Activated naive CD4-positive, alpha-beta T cell treated with anti-CD3 and anti-CD28 coated beads, Interleukin-2, amount 50 U/mL, for 72 hours (primary cell): ENCODE measurements around the gene PDGFRA. TPM values are rescaled to one million over a fixed set of nuclear protein-coding genes. Genes with fewer than 3 reads are reported as not detected.

Source experiments
- ATAC-seq, 2 donors: fragments of 150-1000 bp; cut with Tn5 transposase; 2 replicates each; pipeline ENCODE4 v1.10.0; 2021; ENCODE audit warnings: mild to moderate bottlenecking in 2 of 2, moderate library complexity in 2 of 2
- DNase-seq, 2 donors: peaks; one replicate each; pipeline ENCODE4 v3.0.0; 2021 to 2022; ENCODE audit warnings: low spot score in 2 of 2
- H3K27ac Mint-ChIP-seq, 2 donors: one replicate each; pipeline ENCODE4 v1.8.0; 2022; ENCODE audit warnings: mild to moderate bottlenecking in 2 of 2, mixed read lengths in 2 of 2
- H3K36me3 Mint-ChIP-seq, 2 donors: one replicate each; pipeline ENCODE4 v1.8.0; 2022; ENCODE audit warnings: mixed read lengths in 2 of 2
- H3K9me3 Mint-ChIP-seq, 2 donors: one replicate each; pipeline ENCODE4 v1.8.0; 2022; ENCODE audit warnings: mixed read lengths in 2 of 2
- total RNA-seq, 2 donors: library from RNA; stranded (reverse); gene quantifications; one replicate each; pipeline ENCODE4 v1.2.3, GENCODE V29; 2022

The PDGFRA gene
- total RNA-seq, 2 donors from 2014 or later, result 0.41 TPM; not detected in 1

DNA sequence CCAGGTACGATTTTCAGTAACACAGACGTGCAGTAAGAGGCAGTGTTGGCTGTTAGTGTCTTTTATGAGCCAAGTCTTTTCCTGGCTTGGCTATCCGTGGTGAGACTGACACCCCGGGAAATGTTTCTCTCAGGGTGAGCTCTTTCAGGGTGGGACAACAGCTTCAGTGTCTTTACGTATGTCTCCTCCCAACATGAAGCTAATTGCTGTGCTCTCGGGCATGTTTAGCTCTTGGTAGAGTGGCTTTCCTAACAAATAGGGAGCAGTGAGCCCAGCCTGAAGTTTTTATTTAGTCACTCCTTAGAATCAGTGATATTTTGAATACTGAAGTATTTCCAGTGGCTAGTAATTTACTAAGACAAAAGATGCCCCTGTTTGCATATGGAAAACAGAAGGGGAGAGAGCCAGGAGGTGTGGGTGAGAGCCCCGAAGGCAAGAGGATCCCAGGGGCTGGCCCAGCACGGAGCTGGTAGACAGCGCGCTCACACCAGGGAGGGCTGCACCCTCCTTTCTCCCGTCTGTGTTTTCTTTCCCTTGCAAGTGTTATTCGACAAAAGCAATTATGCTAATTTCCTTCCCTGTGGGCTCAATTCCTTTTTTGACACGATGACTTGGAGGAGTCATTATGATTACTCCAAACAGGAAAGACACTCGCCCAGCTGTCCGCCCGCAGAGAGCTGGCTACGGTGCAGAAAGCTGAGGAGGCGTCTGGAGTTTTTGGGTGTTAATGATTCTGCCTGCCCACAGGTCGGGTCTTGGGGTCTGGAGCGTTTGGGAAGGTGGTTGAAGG, 47.7 kb downstream of the PDGFRA start:
- H3K9me3 Mint-ChIP-seq, result peaks cover 0 to 2% of the 10 kb centered on the region in 2 donors
- H3K36me3 Mint-ChIP-seq, result peaks cover 0 to 3% of the 10 kb centered on the region in 2 donors
- DNase-seq (no peak), ATAC-seq (peak in 1 of 2 donors; percentile 32)
- peak overlapping the region in 1 of 2 donors; percentile 94 for H3K27ac Mint-ChIP-seq

- Mint-ChIP-seq H3K27ac (peak overlapping the region in 1 of 2 donors; percentile 94), H3K9me3 (peaks cover 0 to 10% of the 10 kb centered on the region in 2 donors), H3K36me3 (peaks cover 0 to 11% of the 10 kb centered on the region in 2 donors)
- peak in 1 of 2 donors; percentile 11 for DNase-seq
- peak in 1 of 2 donors; percentile 85 for ATAC-seq
Measured at GRCh38 chr4:54277691-54278090, 48.6 kb downstream of the PDGFRA start.

- peaks cover under 1 to 14% of the 10 kb centered on the region in 2 donors for H3K36me3 Mint-ChIP-seq
- H3K27ac Mint-ChIP-seq, result no peak overlapping the region
- DNase-seq (no peak), ATAC-seq (no peak)
- peaks cover 0 to 12% of the 10 kb centered on the region in 2 donors for H3K9me3 Mint-ChIP-seq
Measured at GRCh38 chr4:54278216-54278615, 49.1 kb downstream of the PDGFRA start.

- Mint-ChIP-seq H3K9me3 (peaks cover 12 to 24% of the 10 kb centered on the region in 2 donors), H3K27ac (no peak overlapping the region), H3K36me3 (peaks cover 14 to 26% of the 10 kb centered on the region in 2 donors)
- ATAC-seq, result no peak
- DNase-seq, result no peak
Measured at GRCh38 chr4:54281054-54281766, 52.1 kb downstream of the PDGFRA start.

DNA sequence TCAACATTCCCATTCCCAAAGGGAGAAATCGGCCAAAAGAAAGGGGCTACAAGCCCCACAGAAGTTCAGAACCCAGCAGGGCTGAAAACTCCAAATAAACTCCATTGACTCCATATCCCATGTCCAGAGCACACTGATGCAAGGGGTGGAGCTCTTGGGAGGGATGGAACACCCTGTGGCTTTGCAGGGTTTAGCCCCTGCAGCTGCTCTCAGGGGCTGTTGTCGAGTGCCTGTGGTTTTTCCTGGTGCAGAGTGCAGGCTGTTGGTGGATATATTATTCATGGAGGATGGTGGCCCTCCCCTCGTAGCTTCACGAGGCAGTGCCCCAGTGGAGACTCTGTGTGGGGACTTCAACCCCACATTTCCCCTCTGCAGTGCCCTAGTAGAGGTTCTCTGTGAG, 53.7 kb downstream of the PDGFRA start:
- no peak for DNase-seq
- H3K36me3 Mint-ChIP-seq, result peaks cover 14 to 26% of the 10 kb centered on the region in 2 donors
- H3K9me3 Mint-ChIP-seq, result peaks cover 12 to 24% of the 10 kb centered on the region in 2 donors
- H3K27ac Mint-ChIP-seq, result no peak overlapping the region
- ATAC-seq, result no peak

GRCh38 chr4:54289316-54289715, 60.2 kb downstream of the PDGFRA start:
- no peak overlapping the region for H3K27ac Mint-ChIP-seq
- ATAC-seq, result no peak
- DNase-seq, result no peak
- H3K36me3 Mint-ChIP-seq, result peaks cover 1 to 2% of the 10 kb centered on the region in 2 donors
- peaks cover 1 to 2% of the 10 kb centered on the region in 2 donors for H3K9me3 Mint-ChIP-seq

DNA sequence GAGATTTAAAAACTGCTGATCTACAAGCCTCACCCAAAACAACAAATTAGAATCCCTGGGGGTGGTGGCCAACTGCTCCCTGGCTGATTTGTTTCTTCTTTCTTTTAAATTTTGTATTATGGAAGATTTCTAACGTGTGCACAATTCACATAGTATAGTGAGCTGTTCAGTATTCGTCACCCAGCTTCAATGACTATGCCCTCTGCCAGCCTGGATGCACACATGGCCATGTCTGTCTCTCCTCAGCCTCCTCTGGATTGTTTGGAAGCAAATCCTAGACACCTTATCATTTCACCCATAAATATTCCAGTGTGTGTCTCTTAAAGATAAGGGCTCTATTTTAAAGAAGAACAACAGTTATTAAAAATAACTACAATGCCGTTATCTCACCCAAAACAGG, 61.9 kb downstream of the PDGFRA start:
- H3K27ac Mint-ChIP-seq, result no peak overlapping the region
- H3K36me3 Mint-ChIP-seq, result no peaks in the 10 kb centered on the region
- DNase-seq, result no peak
- H3K9me3 Mint-ChIP-seq, result no peaks in the 10 kb centered on the region
- ATAC-seq, result no peak

DNA sequence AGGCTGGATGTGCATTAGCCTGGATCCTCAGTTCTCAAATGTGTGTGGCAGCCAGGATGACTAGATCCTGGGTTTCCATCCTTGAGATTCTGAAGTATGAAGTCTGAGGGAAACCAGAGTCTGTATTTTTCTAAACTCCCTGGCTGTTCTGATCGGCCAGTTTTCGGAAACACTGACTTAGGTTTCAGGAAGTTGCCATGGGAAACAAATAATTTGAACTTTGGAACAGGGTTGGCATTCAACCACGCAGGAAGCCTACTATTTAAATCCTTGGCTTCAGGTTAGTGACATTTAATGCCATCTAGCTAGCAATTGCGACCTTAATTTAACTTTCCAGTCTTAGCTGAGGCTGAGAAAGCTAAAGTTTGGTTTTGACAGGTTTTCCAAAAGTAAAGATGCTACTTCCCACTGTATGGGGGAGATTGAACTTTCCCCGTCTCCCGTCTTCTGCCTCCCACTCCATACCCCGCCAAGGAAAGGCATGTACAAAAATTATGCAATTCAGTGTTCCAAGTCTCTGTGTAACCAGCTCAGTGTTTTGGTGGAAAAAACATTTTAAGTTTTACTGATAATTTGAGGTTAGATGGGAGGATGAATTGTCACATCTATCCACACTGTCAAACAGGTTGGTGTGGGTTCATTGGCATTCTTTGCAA, 67.6 kb downstream of the PDGFRA start:
- H3K9me3 Mint-ChIP-seq, result peaks cover 0 to 6% of the 10 kb centered on the region in 2 donors
- no peak for ATAC-seq
- no peak overlapping the region for H3K27ac Mint-ChIP-seq
- no peak for DNase-seq
- H3K36me3 Mint-ChIP-seq, result peaks cover 0 to 13% of the 10 kb centered on the region in 2 donors

GRCh38 chr4:54308110-54308509, 79.0 kb downstream of the PDGFRA start:
- ATAC-seq (no peak), DNase-seq (no peak)

DNA sequence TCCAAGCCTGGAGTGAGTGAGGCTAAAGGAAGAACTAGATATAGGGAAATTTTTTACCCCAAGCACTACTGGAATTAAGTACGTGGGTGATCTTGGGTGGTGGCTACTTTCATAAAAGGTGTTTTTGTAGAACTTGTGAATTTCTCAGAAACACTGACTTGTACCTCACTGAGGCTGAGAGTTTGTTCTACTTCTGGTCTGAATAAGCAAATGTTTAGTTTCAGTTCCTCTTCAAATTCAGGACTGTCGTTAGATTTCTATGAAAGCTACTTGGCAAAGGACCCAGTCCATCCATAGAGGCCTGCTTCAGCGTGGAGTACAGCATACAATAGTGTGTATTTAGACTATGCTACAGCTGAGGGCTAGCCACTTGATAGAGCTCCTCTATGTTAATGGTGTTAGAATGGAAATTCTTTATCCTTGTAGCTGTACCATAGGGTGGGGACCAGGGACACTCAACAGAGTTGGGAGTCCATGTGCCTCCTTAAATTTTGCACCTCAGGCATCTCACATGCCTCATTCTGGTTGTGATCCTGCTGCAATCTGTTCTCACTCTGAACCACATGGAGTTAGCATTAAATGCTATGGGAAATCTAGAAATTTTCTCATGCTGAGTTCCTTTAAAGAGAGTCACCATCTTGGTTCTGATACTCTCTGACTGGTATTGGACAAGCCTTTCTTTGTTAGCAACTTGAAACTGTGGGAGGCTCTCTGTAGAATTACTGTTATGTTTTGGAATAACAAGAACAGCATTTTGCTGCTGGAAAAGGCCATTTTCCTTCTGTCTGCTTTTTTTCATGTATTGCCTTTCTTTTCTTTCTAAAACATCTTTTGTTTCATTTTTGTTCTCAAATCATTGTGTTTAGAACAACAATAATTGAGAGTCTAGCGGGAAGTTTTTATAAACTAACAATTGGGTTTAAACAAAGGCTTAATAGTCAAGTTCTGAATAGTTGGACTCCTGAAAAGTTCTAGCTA, 86.8 kb downstream of the PDGFRA start:
- H3K9me3 Mint-ChIP-seq, result peaks cover 0 to 10% of the 10 kb centered on the region in 2 donors
- peak in 1 of 2 donors; percentile 90 for ATAC-seq
- H3K36me3 Mint-ChIP-seq, result peaks cover 0 to 12% of the 10 kb centered on the region in 2 donors
- peak overlapping the region in 1 of 2 donors; percentile 65 for H3K27ac Mint-ChIP-seq
- peak in 1 of 2 donors; percentile 7 for DNase-seq

More at GRCh38 chr4:54308110-54308509, 79.0 kb downstream of the PDGFRA start:
- peaks cover 0 to 18% of the 10 kb centered on the region in 2 donors for H3K36me3 Mint-ChIP-seq
- no peak overlapping the region for H3K27ac Mint-ChIP-seq
- peaks cover 11 to 21% of the 10 kb centered on the region in 2 donors for H3K9me3 Mint-ChIP-seq

DNA sequence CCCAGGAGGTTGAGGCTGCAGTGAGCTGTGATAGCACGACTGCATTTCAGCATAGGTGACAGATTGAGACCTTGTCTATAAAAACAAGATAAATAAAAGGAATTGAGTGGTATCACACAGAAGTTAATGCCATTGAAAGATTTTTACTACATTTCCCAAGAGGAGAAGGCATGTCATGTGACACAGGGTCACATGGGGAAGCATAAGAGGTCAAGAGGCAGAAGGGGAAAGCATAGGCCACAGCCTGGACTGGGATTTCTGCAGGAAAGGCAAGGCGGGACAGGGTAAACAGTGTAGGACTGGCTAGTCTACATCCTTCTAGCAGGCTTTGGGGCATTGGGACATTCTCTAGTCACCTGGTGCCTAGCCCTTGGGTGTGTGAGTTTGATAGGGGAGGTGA, 88.6 kb downstream of the PDGFRA start:
- no peak for DNase-seq
- Mint-ChIP-seq H3K9me3 (peaks cover 0 to 10% of the 10 kb centered on the region in 2 donors), H3K36me3 (peaks cover 0 to 12% of the 10 kb centered on the region in 2 donors), H3K27ac (no peak overlapping the region)
- no peak for ATAC-seq

DNA sequence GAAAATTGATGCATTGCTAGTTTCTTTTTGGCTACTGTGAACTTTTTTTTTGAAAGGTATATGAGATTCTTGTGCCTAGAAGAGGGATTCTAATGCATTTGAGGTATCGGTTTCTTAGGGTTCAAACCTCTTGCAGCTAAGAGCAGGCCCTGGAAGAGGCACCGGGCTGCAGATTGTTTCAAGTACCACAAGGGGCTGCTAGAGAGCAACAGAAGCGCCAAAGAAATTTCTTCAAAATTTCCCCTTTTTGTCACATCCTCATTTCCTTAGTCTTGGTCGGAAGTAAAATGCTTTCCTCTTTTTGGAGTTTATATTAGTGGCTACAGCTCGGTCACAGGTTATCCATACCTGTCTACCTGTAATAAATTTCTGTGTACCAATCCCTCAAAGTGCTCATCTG, 89.8 kb downstream of the PDGFRA start:
- ATAC-seq, result no peak
- peaks cover 0 to 12% of the 10 kb centered on the region in 2 donors for H3K36me3 Mint-ChIP-seq
- H3K9me3 Mint-ChIP-seq, result peaks cover 0 to 10% of the 10 kb centered on the region in 2 donors
- peak in 1 of 2 donors; percentile 30 for DNase-seq
- H3K27ac Mint-ChIP-seq, result no peak overlapping the region

- ATAC-seq, result no peak
Measured at GRCh38 chr4:54320826-54321685, 92.0 kb downstream of the PDGFRA start.

DNA sequence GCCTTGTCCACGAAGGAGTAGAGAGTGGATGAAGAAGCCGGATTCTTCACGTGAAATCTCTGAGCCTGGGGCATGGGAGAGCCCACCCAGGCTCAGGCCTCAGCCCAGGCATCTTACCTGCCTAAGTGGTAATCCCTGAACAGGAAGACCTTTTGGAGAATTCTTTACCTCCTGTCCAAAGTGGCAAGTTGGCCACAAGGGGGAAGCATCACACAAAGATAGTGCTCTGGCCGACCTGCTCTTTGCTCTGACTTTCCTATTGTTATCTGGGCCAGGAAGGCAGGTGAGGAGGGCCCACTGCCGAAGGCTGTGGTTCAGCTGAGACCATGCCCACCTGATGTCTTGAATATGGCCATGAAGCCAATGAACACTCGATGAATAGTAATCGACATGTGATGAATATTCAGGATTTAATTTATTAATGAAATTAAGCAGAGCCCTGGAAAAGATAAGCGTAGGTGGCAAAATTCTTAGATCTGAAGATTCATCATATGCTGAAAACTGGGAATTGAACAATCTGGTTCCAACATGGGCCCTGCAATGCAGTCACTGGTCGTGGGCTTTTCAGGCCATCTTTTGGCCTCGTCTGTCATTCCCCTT, 93.8 kb downstream of the PDGFRA start:
- Mint-ChIP-seq H3K9me3 (no peaks in the 10 kb centered on the region), H3K36me3 (no peaks in the 10 kb centered on the region), H3K27ac (no peak overlapping the region)
- peak; percentile 57 to 86 for ATAC-seq
- peak in 1 of 2 donors; percentile 57 for DNase-seq

More at GRCh38 chr4:54320826-54321685, 92.0 kb downstream of the PDGFRA start:
- peak overlapping the region in 1 of 2 donors; percentile 56 for H3K27ac Mint-ChIP-seq
- DNase-seq, result no peak
- no peaks in the 10 kb centered on the region for H3K9me3 Mint-ChIP-seq
- H3K36me3 Mint-ChIP-seq, result no peaks in the 10 kb centered on the region

DNA sequence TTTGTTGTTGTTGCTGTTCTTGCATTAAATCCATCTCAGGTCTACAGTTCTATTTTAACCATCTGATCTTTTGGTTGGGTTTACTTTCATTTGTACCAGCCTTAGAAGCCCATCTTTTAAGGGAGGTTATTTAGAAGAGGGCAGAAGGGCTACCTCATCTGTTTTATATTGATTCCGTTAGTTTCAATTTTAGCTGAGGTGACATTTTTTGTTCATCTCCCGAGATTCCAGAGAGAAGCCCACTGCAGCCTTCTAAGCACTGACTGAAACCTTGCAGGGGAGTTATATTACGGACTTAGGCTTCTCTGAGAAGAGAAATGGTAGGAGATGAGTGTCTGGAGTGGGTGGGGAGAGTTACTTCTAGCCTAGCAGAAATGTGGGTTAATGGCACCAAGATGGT, 101.8 kb downstream of the PDGFRA start:
- H3K9me3 Mint-ChIP-seq, result no peaks in the 10 kb centered on the region
- no peaks in the 10 kb centered on the region for H3K36me3 Mint-ChIP-seq
- no peak for DNase-seq
- ATAC-seq, result no peak
- H3K27ac Mint-ChIP-seq, result no peak overlapping the region
